Measurements from ENCODE around the gene ARHGEF12.

- TF ChIP-seq CTCF (IDR thresholded peaks at IDR 0.05) (no peak), POLR2AphosphoS5 (IDR thresholded peaks at IDR 0.05) (no peak), EP300 (IDR thresholded peaks at IDR 0.05) (no peak), POLR2A (IDR thresholded peaks at IDR 0.05) (no peak)
Measured at GRCh38 chr11:120334332-120334731, 1.9 kb upstream of the ARHGEF12 start.

Data from sigmoid colon (tissue), 4 donors.